GM21360 (cell line): ENCODE measurements around the gene FEV.
"Not testable (repeated sequence)": the region's sequence is repeated elsewhere in the genome, so short reads cannot be mapped to it uniquely, and the experiment has no call there.

Experiments used
- ATAC-seq: cut with Tn5 transposase; IDR thresholded peaks from one replicate; pipeline ENCODE4 v1.9.1; 2021; ENCODE audit warnings: mild to moderate bottlenecking, moderate library complexity; ENCODE audit not compliant: unreplicated experiment

Gene FEV

GRCh38 chr2:218946621-218947020 lies 38.4 kb downstream of the FEV start:
- no peak for ATAC-seq

GRCh38 chr2:218944759-218945404 lies 40.1 kb downstream of the FEV start:
- ATAC-seq: no peak

- ATAC-seq: not testable (repeated sequence)
These were observed 53.2 kb downstream of the FEV start for GRCh38 chr2:218931751-218932150.
